ENCODE results near the gene HSBP1L1.

The HSBP1L1 gene

DNA sequence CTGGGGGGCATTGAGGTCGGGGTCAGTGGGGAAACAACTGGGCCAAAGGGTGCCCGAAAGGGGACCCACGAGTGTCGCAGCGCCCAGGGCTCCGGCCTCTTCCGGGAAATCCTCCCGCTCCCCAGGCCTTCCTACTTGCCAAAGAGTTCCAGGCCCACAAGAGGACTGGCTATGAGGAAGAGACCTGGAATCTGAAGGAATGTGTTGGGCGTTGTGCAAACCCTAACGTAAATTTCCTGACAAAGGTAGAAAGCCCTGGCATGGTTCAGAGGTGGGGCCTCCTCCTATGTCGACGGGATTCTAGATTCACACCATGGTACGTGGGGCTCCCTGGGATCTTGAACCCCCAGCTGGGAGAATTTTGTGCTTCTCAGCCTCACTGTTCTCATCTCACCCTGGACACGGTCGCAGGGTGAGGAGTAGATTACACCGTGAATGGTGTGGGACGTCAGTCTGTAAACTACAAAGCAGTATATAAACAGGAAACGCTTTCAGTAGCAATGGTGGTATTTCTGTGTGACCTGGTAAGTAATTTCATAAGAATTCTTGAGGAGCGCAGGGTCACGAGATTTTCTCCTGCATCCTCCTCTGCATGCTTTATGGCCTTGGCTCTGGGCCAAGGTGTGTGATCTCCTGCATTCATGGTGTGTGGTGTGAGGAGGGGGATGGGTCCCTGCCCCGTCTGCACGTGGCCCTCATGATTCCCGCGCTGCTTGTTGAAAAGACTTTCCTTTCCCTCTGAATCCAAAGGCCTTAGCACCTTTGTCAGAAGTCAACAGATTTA, 868 bp downstream of the HSBP1L1 start (continued):
- TF ChIP-seq, protein P1, sequence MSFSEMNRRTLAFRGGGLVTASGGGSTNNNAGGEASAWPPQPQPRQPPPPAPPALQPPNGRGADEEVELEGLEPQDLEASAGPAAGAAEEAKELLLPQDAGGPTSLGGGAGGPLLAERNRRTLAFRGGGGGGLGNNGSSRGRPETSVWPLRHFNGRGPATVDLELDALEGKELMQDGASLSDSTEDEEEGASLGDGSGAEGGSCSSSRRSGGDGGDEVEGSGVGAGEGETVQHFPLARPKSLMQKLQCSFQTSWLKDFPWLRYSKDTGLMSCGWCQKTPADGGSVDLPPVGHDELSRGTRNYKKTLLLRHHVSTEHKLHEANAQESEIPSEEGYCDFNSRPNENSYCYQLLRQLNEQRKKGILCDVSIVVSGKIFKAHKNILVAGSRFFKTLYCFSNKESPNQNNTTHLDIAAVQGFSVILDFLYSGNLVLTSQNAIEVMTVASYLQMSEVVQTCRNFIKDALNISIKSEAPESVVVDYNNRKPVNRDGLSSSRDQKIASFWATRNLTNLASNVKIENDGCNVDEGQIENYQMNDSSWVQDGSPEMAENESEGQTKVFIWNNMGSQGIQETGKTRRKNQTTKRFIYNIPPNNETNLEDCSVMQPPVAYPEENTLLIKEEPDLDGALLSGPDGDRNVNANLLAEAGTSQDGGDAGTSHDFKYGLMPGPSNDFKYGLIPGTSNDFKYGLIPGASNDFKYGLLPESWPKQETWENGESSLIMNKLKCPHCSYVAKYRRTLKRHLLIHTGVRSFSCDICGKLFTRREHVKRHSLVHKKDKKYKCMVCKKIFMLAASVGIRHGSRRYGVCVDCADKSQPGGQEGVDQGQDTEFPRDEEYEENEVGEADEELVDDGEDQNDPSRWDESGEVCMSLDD (tag by site-specific recombination; IDR thresholded peaks at IDR 0.05) = no peak; the same call in 1 of the 2 replicates
- TF ChIP-seq PRDM4 (tag by site-specific recombination; IDR thresholded peaks at IDR 0.05) = no peak; the same call in 1 of the 2 replicates
- TF ChIP-seq ZNF169 (tag by site-specific recombination; IDR thresholded peaks at IDR 0.05) = no peak
- peak; percentile 82 for TF ChIP-seq ZNF335 (tag by site-specific recombination; conservative IDR thresholded peaks at IDR 0.05)
- peak; percentile 73 for TF ChIP-seq ZXDB (tag by site-specific recombination; IDR thresholded peaks at IDR 0.05)
- peak; percentile 11; the same call in 1 of the 2 replicates for TF ChIP-seq ZNF76 (tag by site-specific recombination; IDR thresholded peaks at IDR 0.05; ENCODE audit: borderline replicate concordance, low read depth)
- no peak for TF ChIP-seq ZNF114 (tag by site-specific recombination; IDR thresholded peaks at IDR 0.05)
- peak; percentile 57 for TF ChIP-seq ZBTB8A (tag by site-specific recombination; IDR thresholded peaks at IDR 0.05)
- TF ChIP-seq KLF9 (tag by site-specific recombination; IDR thresholded peaks at IDR 0.05; ENCODE audit: low read depth) = peak; percentile 18; the same call in 1 of the 2 replicates
- no peak for TF ChIP-seq ZSCAN4 (tag by site-specific recombination; IDR thresholded peaks at IDR 0.05)
- TF ChIP-seq TRIM28 (IDR thresholded peaks at IDR 0.05; ENCODE audit: borderline replicate concordance, low read length) = peak; percentile 59
- TF ChIP-seq, protein P2, sequence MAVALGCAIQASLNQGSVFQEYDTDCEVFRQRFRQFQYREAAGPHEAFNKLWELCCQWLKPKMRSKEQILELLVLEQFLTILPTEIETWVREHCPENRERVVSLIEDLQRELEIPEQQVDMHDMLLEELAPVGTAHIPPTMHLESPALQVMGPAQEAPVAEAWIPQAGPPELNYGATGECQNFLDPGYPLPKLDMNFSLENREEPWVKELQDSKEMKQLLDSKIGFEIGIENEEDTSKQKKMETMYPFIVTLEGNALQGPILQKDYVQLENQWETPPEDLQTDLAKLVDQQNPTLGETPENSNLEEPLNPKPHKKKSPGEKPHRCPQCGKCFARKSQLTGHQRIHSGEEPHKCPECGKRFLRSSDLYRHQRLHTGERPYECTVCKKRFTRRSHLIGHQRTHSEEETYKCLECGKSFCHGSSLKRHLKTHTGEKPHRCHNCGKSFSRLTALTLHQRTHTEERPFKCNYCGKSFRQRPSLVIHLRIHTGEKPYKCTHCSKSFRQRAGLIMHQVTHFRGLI (tag by site-specific recombination; IDR thresholded peaks at IDR 0.05) = 0 out of 2 replicates have a peak, but pooled peaks have one; percentile 14
- TF ChIP-seq ZSCAN23 (tag by site-specific recombination; IDR thresholded peaks at IDR 0.05) = 0 out of 2 replicates have a peak, but pooled peaks have one; percentile 46
- no peak for TF ChIP-seq ZNF302 (tag by site-specific recombination; IDR thresholded peaks at IDR 0.05; ENCODE audit: low read depth)
- TF ChIP-seq HOXD13 (CRISPR knock-in tag; IDR thresholded peaks at IDR 0.05; ENCODE audit: borderline replicate concordance) = no peak
- TF ChIP-seq ZBTB1 (tag by site-specific recombination; IDR thresholded peaks at IDR 0.05) = no peak
- peak; percentile 16; the same call in 1 of the 2 replicates for TF ChIP-seq ZSCAN18 (tag by site-specific recombination; IDR thresholded peaks at IDR 0.05)
- TF ChIP-seq GLIS1 (tag by site-specific recombination; IDR thresholded peaks at IDR 0.05) = peak; percentile 84
- TF ChIP-seq ZNF555 (tag by site-specific recombination; conservative IDR thresholded peaks at IDR 0.05) = no peak
- TF ChIP-seq ZNF677 (tag by site-specific recombination; IDR thresholded peaks at IDR 0.05) = no peak
- no peak for TF ChIP-seq ZNF19 (tag by site-specific recombination; IDR thresholded peaks at IDR 0.05; ENCODE audit: low read depth)
- TF ChIP-seq ZNF510 (tag by site-specific recombination; IDR thresholded peaks at IDR 0.05; ENCODE audit: insufficient replicate concordance) = no peak
- TF ChIP-seq ZNF501 (tag by site-specific recombination; IDR thresholded peaks at IDR 0.05) = peak; percentile 55; the same call in 1 of the 2 replicates
- TF ChIP-seq, protein P3, sequence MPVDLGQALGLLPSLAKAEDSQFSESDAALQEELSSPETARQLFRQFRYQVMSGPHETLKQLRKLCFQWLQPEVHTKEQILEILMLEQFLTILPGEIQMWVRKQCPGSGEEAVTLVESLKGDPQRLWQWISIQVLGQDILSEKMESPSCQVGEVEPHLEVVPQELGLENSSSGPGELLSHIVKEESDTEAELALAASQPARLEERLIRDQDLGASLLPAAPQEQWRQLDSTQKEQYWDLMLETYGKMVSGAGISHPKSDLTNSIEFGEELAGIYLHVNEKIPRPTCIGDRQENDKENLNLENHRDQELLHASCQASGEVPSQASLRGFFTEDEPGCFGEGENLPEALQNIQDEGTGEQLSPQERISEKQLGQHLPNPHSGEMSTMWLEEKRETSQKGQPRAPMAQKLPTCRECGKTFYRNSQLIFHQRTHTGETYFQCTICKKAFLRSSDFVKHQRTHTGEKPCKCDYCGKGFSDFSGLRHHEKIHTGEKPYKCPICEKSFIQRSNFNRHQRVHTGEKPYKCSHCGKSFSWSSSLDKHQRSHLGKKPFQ (tag by site-specific recombination; IDR thresholded peaks at IDR 0.05) = peak; percentile 98
- TF ChIP-seq SCRT2 (tag by site-specific recombination; IDR thresholded peaks at IDR 0.05) = no peak

Measured in HEK293 (cell line).